Measurements from ENCODE around the gene SDHA. TPM values are rescaled to one million over a fixed set of nuclear protein-coding genes. Genes with fewer than 3 reads are reported as not detected.

The SDHA gene
- total RNA-seq, 1 experiment from 2014 or later = 134 TPM

- Histone ChIP-seq H3K9me2 (ENCODE audit: insufficient read depth) (no peaks in the 10 kb centered on the region), H2AFZ (ENCODE audit: low read depth, low read length, poor library complexity, severe bottlenecking) (no peak overlapping the region), H3K36me3 (ENCODE audit: control insufficient read depth in 1 of 2, insufficient read depth in 2 of 2, low read length in 2 of 2) (no peaks in the 10 kb centered on the region), H3K27ac (ENCODE audit: low read depth, low read length) (no peak overlapping the region), H3K9ac (ENCODE audit: low read length) (no peak overlapping the region), H3K4me1 (ENCODE audit: control insufficient read depth in 1 of 2, insufficient read depth in 2 of 2, low read length in 2 of 2) (peaks cover 5 to 10% of the 10 kb centered on the region in 2 experiments), H3K79me2 (ENCODE audit: insufficient read depth, low read length) (no peaks in the 10 kb centered on the region), H3K4me2 (ENCODE audit: low read length) (no peak overlapping the region), H3K4me3 (replicated peaks in 1 of 2; ENCODE audit: low read depth in 1 of 2, low read length in 2 of 2) (no peak overlapping the region), H4K20me1 (ENCODE audit: insufficient read depth) (no peaks in the 10 kb centered on the region), H3K9me3 (ENCODE audit: control insufficient read depth in 1 of 2, insufficient read depth in 1 of 2, low read depth in 1 of 2, low read length in 2 of 2) (no peaks in the 10 kb centered on the region), H3K27me3 (ENCODE audit: insufficient read depth, low read length) (no peaks in the 10 kb centered on the region)
- DNase-seq (ENCODE audit: low read depth, low spot score) = no peak
- ChIA-PET POLR2A (no interaction called here), CTCF (no interaction called here), RAD21 (ENCODE audit: low non-redundant PET in 1 of 2, low total read pairs in 2 of 2, uncharacterized antibody in 2 of 2, unreplicated experiment in 2 of 2) (no interaction called here)
- intact Hi-C loops (cut with micrococcal nuclease) = no loop called here
- ATAC-seq = no peak
- TF ChIP-seq EZH2 (IDR thresholded peaks at IDR 0.05) (no peak), TCF7L2 (IDR thresholded peaks at IDR 0.05; ENCODE audit: borderline replicate concordance, extremely low read depth, insufficient read depth, insufficient read length) (no peak)
- BruUV-seq (replicated peaks) = no TSS peak
Observed at GRCh38 chr5:192691-192969, 25.5 kb upstream of the SDHA start.

- no peaks in the 10 kb centered on the region for H3K9me2 ChIP-seq (ENCODE audit: insufficient read depth)
- no peaks in the 10 kb centered on the region for H3K36me3 ChIP-seq (ENCODE audit: control insufficient read depth in 1 of 2, insufficient read depth in 2 of 2, low read length in 2 of 2)
- H3K27ac ChIP-seq (ENCODE audit: low read depth, low read length) = no peak overlapping the region
- no peak overlapping the region for H3K4me2 ChIP-seq (ENCODE audit: low read length)
- ChIA-PET CTCF (no interaction called here), RAD21 (ENCODE audit: low non-redundant PET in 1 of 2, low total read pairs in 2 of 2, uncharacterized antibody in 2 of 2, unreplicated experiment in 2 of 2) (no interaction called here), POLR2A (no interaction called here)
- H3K79me2 ChIP-seq (ENCODE audit: insufficient read depth, low read length) = no peaks in the 10 kb centered on the region
- ATAC-seq (no peak), DNase-seq (ENCODE audit: low read depth, low spot score) (no peak)
- H3K9ac ChIP-seq (ENCODE audit: low read length) = no peak overlapping the region
- no peaks in the 10 kb centered on the region for H4K20me1 ChIP-seq (ENCODE audit: insufficient read depth)
- TF ChIP-seq CEBPB (IDR thresholded peaks at IDR 0.05; ENCODE audit: low read depth) (no peak), REST (IDR thresholded peaks at IDR 0.05; ENCODE audit: low read depth) (no peak), TCF7L2 (IDR thresholded peaks at IDR 0.05; ENCODE audit: borderline replicate concordance, extremely low read depth, insufficient read depth, insufficient read length) (no peak)
- peaks cover 3 to 8% of the 10 kb centered on the region in 2 experiments for H3K4me1 ChIP-seq (ENCODE audit: control insufficient read depth in 1 of 2, insufficient read depth in 2 of 2, low read length in 2 of 2)
- H3K9me3 ChIP-seq (ENCODE audit: control insufficient read depth in 1 of 2, insufficient read depth in 1 of 2, low read depth in 1 of 2, low read length in 2 of 2) = no peaks in the 10 kb centered on the region
- BruUV-seq (replicated peaks) = no TSS peak
- no peaks in the 10 kb centered on the region for H3K27me3 ChIP-seq (ENCODE audit: insufficient read depth, low read length)
- intact Hi-C loops (cut with micrococcal nuclease) = no loop called here
- H3K4me3 ChIP-seq (replicated peaks in 1 of 2; ENCODE audit: low read depth in 1 of 2, low read length in 2 of 2) = no peak overlapping the region
- no peak overlapping the region for H2AFZ ChIP-seq (ENCODE audit: low read depth, low read length, poor library complexity, severe bottlenecking)
Observed at GRCh38 chr5:192970-193831, 24.9 kb upstream of the SDHA start.

Data from HCT116 (cell line).